K562 (cell line): ENCODE measurements around the gene SYF2. TPM values are rescaled to one million over a fixed set of nuclear protein-coding genes. Genes with fewer than 3 reads are reported as not detected.

ENCODE experiments used
- polyA plus RNA-seq, 8 experiments: library from polyadenylated mRNA; depleted of rRNA in 4 of 8; stranded (reverse) in 5 of 8; unstranded in 3 of 8; fragments of >200 nt; fragmentation: Nextera tagmentation in 2 of 8; fragmentation: Illumina TruSeq in 1 of 8; extraction: Ambion mirVana in 2 of 8; extraction: Trizol in 1 of 8; gene quantifications; 2 replicates each; pipeline versions ENCODE4 v1.2.1 to v1.2.3, GENCODE V29; 2011 to 2014; ENCODE audit warnings: inconsistent platforms in 1 of 8, missing spikeins in 1 of 8
- total RNA-seq, 7 experiments: library from RNA; depleted of rRNA in 6 of 7; stranded (reverse); fragments of >200 nt in 6 of 7; fragmentation: Illumina TruSeq in 2 of 7; extraction: Trizol in 2 of 7; gene quantifications; 2 replicates each; pipeline versions ENCODE4 v1.2.1 to v1.2.3, GENCODE V29; 2011 to 2021; ENCODE audit warnings: low replicate concordance in 1 of 7

The SYF2 gene
- total and polyA plus RNA-seq, 9 of the 15 experiments (the other 6 are each of a cell fraction or from before 2014, with no cell fraction given): 20.9 to 69.0 (median 43.2) TPM

Other genes with a start within 250 kb of the SYF2 start
- gene RSRP1, start 15.0 kb upstream of the SYF2 start, total RNA-seq (2014; rRNA removed): 130 and 138 TPM in 2 replicates
- 180 and 197 TPM in 2 replicates for gene RSRP1, start 15.0 kb upstream of the SYF2 start, total RNA-seq (2014; rRNA removed; fragmentation: Illumina TruSeq; extraction: Trizol)
- gene RSRP1, start 15.0 kb upstream of the SYF2 start, total RNA-seq (2015; rRNA removed; fragmentation: Illumina TruSeq; extraction: Trizol): 164 and 183 TPM in 2 replicates
- 146 and 159 TPM in 2 replicates for gene RSRP1, start 15.0 kb upstream of the SYF2 start, total RNA-seq (2021)
- 195 and 220 TPM in 2 replicates for gene RSRP1, start 15.0 kb upstream of the SYF2 start, polyA plus RNA-seq (2011; rRNA removed)
- gene RSRP1, start 15.0 kb upstream of the SYF2 start, polyA plus RNA-seq (2014; fragmentation: Illumina TruSeq; extraction: Trizol): 96.2 and 113 TPM in 2 replicates
- 10 to 100 TPM; 27.2 to 35.0 TPM for gene RSRP1, start 15.0 kb upstream of the SYF2 start, polyA plus RNA-seq (2014; fragmentation: Nextera tagmentation; extraction: Ambion mirVana)
- 237 and 283 TPM in 2 replicates for gene RSRP1, start 15.0 kb upstream of the SYF2 start, polyA plus RNA-seq (2014; rRNA removed)
- 9.4 and 12.8 TPM in 2 replicates for gene RHD, start 40.0 kb upstream of the SYF2 start, total RNA-seq (2014; rRNA removed)
- gene RHD, start 40.0 kb upstream of the SYF2 start, total RNA-seq (2014; rRNA removed; fragmentation: Illumina TruSeq; extraction: Trizol): 12.2 and 15.7 TPM in 2 replicates
- gene RHD, start 40.0 kb upstream of the SYF2 start, total RNA-seq (2015; rRNA removed; fragmentation: Illumina TruSeq; extraction: Trizol): 11.8 and 13.0 TPM in 2 replicates
- 17.5 and 17.8 TPM in 2 replicates for gene RHD, start 40.0 kb upstream of the SYF2 start, total RNA-seq (2021)
- gene RHD, start 40.0 kb upstream of the SYF2 start, polyA plus RNA-seq (2011; rRNA removed): 15.0 and 28.8 TPM in 2 replicates
- 13.5 and 13.6 TPM in 2 replicates for gene RHD, start 40.0 kb upstream of the SYF2 start, polyA plus RNA-seq (2014; fragmentation: Illumina TruSeq; extraction: Trizol)
- 10 to 100 TPM; 32.4 TPM for gene RHD, start 40.0 kb upstream of the SYF2 start, polyA plus RNA-seq (2014; fragmentation: Nextera tagmentation; extraction: Ambion mirVana)
- 8.8 and 9.1 TPM in 2 replicates for gene RHD, start 40.0 kb upstream of the SYF2 start, polyA plus RNA-seq (2014; rRNA removed)
- gene TMEM50A, start 105.8 kb upstream of the SYF2 start, total RNA-seq (2014; rRNA removed): 138 and 209 TPM in 2 replicates
- gene TMEM50A, start 105.8 kb upstream of the SYF2 start, total RNA-seq (2014; rRNA removed; fragmentation: Illumina TruSeq; extraction: Trizol): 85.8 and 108 TPM in 2 replicates
- 100 and 108 TPM in 2 replicates for gene TMEM50A, start 105.8 kb upstream of the SYF2 start, total RNA-seq (2015; rRNA removed; fragmentation: Illumina TruSeq; extraction: Trizol)
- gene TMEM50A, start 105.8 kb upstream of the SYF2 start, total RNA-seq (2021): 133 and 137 TPM in 2 replicates
- gene TMEM50A, start 105.8 kb upstream of the SYF2 start, polyA plus RNA-seq (2011; rRNA removed): 175 and 195 TPM in 2 replicates
- 155 and 183 TPM in 2 replicates for gene TMEM50A, start 105.8 kb upstream of the SYF2 start, polyA plus RNA-seq (2014; fragmentation: Illumina TruSeq; extraction: Trizol)
- gene TMEM50A, start 105.8 kb upstream of the SYF2 start, polyA plus RNA-seq (2014; fragmentation: Nextera tagmentation; extraction: Ambion mirVana): 10 to 100 TPM; 43.7 to 56.2 TPM
- 141 and 198 TPM in 2 replicates for gene TMEM50A, start 105.8 kb upstream of the SYF2 start, polyA plus RNA-seq (2014; rRNA removed)
- 7.5 and 12.3 TPM in 2 replicates for gene RHCE, start 188.3 kb upstream of the SYF2 start, total RNA-seq (2014; rRNA removed)
- gene RHCE, start 188.3 kb upstream of the SYF2 start, total RNA-seq (2014; rRNA removed; fragmentation: Illumina TruSeq; extraction: Trizol): 12.7 and 14.8 TPM in 2 replicates
- 5.3 and 5.4 TPM in 2 replicates for gene RHCE, start 188.3 kb upstream of the SYF2 start, total RNA-seq (2015; rRNA removed; fragmentation: Illumina TruSeq; extraction: Trizol)
- 11.2 and 12.6 TPM in 2 replicates for gene RHCE, start 188.3 kb upstream of the SYF2 start, total RNA-seq (2021)
- gene RHCE, start 188.3 kb upstream of the SYF2 start, polyA plus RNA-seq (2011; rRNA removed): 13.6 and 25.9 TPM in 2 replicates
- gene RHCE, start 188.3 kb upstream of the SYF2 start, polyA plus RNA-seq (2014; fragmentation: Illumina TruSeq; extraction: Trizol): 10.9 and 11.4 TPM in 2 replicates
- 10 to 100 TPM; 28.3 to 31.5 TPM for gene RHCE, start 188.3 kb upstream of the SYF2 start, polyA plus RNA-seq (2014; fragmentation: Nextera tagmentation; extraction: Ambion mirVana)
- 8.3 and 9.1 TPM in 2 replicates for gene RHCE, start 188.3 kb upstream of the SYF2 start, polyA plus RNA-seq (2014; rRNA removed)
- 20.0 and 21.7 TPM in 2 replicates for gene MACO1, start 198.4 kb upstream of the SYF2 start, total RNA-seq (2014; rRNA removed)
- 25.2 and 32.1 TPM in 2 replicates for gene MACO1, start 198.4 kb upstream of the SYF2 start, total RNA-seq (2014; rRNA removed; fragmentation: Illumina TruSeq; extraction: Trizol)
- gene MACO1, start 198.4 kb upstream of the SYF2 start, total RNA-seq (2015; rRNA removed; fragmentation: Illumina TruSeq; extraction: Trizol): 22.6 and 25.1 TPM in 2 replicates
- 21.8 and 26.2 TPM in 2 replicates for gene MACO1, start 198.4 kb upstream of the SYF2 start, total RNA-seq (2021)
- gene MACO1, start 198.4 kb upstream of the SYF2 start, polyA plus RNA-seq (2011; rRNA removed): 16.2 and 16.5 TPM in 2 replicates
- gene MACO1, start 198.4 kb upstream of the SYF2 start, polyA plus RNA-seq (2014; fragmentation: Illumina TruSeq; extraction: Trizol): 22.5 and 28.4 TPM in 2 replicates
- 1 to 10 TPM; 4.6 to 5.1 TPM for gene MACO1, start 198.4 kb upstream of the SYF2 start, polyA plus RNA-seq (2014; fragmentation: Nextera tagmentation; extraction: Ambion mirVana)
- 15.4 and 18.9 TPM in 2 replicates for gene MACO1, start 198.4 kb upstream of the SYF2 start, polyA plus RNA-seq (2014; rRNA removed)